Adipose tissue (tissue), 3 donors: ENCODE data around the gene BHLHE23. TPM values are rescaled to one million over a fixed set of nuclear protein-coding genes. Genes with fewer than 3 reads are reported as not detected.

Source experiments
- H3K27ac ChIP-seq: one replicate; pipeline ENCODE4 v1.5.1; 2013; ENCODE audit warnings: low read depth, low read length
- WGBS, 3 donors: extraction: QIAGEN DNeasy Blood & Tissue Kit; methylation state at CpG; one replicate each; pipeline ENCODE4 v1.1.7; 2013; 5-methylcytosine and 5-hydroxymethylcytosine counted together
- polyA plus RNA-seq, 3 donors: library from polyadenylated mRNA; stranded (reverse); fragments of 200-250 nt; gene quantifications; one replicate each; pipeline ENCODE4 v1.2.3, GENCODE V29; 2013
- donor health status: healthy with polysubstance abuse.
- donor health status: Bipolar disorder and iron deficiency.
- donor health status: healthy.

Gene BHLHE23
- polyA plus RNA-seq, 3 donors, result not detected

- 65 to 71% (median 66%) methylated on average over 21 of the region's 22 CpGs for WGBS, 3 donors
Measured at GRCh38 chr20:63015662-63016361, 9.0 kb upstream of the BHLHE23 start.

GRCh38 chr20:63015147-63015661 is 8.4 kb upstream of the BHLHE23 start:
- no peak overlapping the region for H3K27ac ChIP-seq
- 46 to 51% (median 50%) methylated on average over 15 of the region's 15 CpGs for WGBS, 3 donors

More at GRCh38 chr20:63015662-63016361, 9.0 kb upstream of the BHLHE23 start:
- H3K27ac ChIP-seq, result no peak overlapping the region

GRCh38 chr20:63014710-63015109 is 7.9 kb upstream of the BHLHE23 start:
- no peak overlapping the region for H3K27ac ChIP-seq
- 8 to 13% (median 10%) methylated on average over 11 of the region's 11 CpGs for WGBS, 3 donors

- 18 to 23% (median 19%) methylated on average over 12 of the region's 12 CpGs for WGBS, 3 donors
- H3K27ac ChIP-seq, result no peak overlapping the region
Measured at GRCh38 chr20:63014287-63014686, 7.5 kb upstream of the BHLHE23 start.

GRCh38 chr20:63013207-63013606 is 6.4 kb upstream of the BHLHE23 start:
- H3K27ac ChIP-seq, result no peak overlapping the region

- 34 to 62% (median 59%) methylated on average over 3 of the region's 3 CpGs for WGBS, 3 donors
Measured at GRCh38 chr20:63011798-63012197, 5.0 kb upstream of the BHLHE23 start.

GRCh38 chr20:63009988-63010769 is 3.4 kb upstream of the BHLHE23 start:
- no peak overlapping the region for H3K27ac ChIP-seq
- 8 to 9% (median 8%) methylated on average over 30 of the region's 30 CpGs for WGBS, 3 donors

More at GRCh38 chr20:63011798-63012197, 5.0 kb upstream of the BHLHE23 start:
- H3K27ac ChIP-seq, result no peak overlapping the region

GRCh38 chr20:63009045-63009961 is 2.5 kb upstream of the BHLHE23 start:
- 4 to 7% (median 5%) methylated on average over 54 of the region's 54 CpGs for WGBS, 3 donors
- H3K27ac ChIP-seq, result no peak overlapping the region

GRCh38 chr20:63008541-63009044 is 1.8 kb upstream of the BHLHE23 start:
- WGBS, 3 donors, result 7 to 8% (median 7%) methylated on average over 20 to 21 of the region's 21 CpGs
- H3K27ac ChIP-seq, result no peak overlapping the region

GRCh38 chr20:63007646-63008488 is 1.1 kb upstream of the BHLHE23 start:
- WGBS, 3 donors, result 11 to 15% (median 12%) methylated on average over 45 to 46 of the region's 46 CpGs
- no peak overlapping the region for H3K27ac ChIP-seq

GRCh38 chr20:63007360-63007645 is 539 bp upstream of the BHLHE23 start:
- 2 to 3% (median 3%) methylated on average over 22 to 24 of the region's 24 CpGs for WGBS, 3 donors
- H3K27ac ChIP-seq, result no peak overlapping the region

GRCh38 chr20:63005862-63006539 is 763 bp downstream of the BHLHE23 start:
- 2 to 4% (median 3%) methylated on average over 63 to 90 of the region's 90 CpGs for WGBS, 3 donors
- H3K27ac ChIP-seq, result no peak overlapping the region

- no peak overlapping the region for H3K27ac ChIP-seq
- WGBS, 3 donors, result 3 to 5% (median 3%) methylated on average over 43 of the region's 43 CpGs
Measured at GRCh38 chr20:63005365-63005861, 1.4 kb downstream of the BHLHE23 start.

GRCh38 chr20:63004607-63005364 is 2.0 kb downstream of the BHLHE23 start:
- no peak overlapping the region for H3K27ac ChIP-seq
- 3 to 6% (median 4%) methylated on average over 38 to 53 of the region's 53 CpGs for WGBS, 3 donors

- 13 to 30% (median 22%) methylated on average over 13 of the region's 13 CpGs for WGBS, 3 donors
Measured at GRCh38 chr20:63003546-63003945, 3.2 kb downstream of the BHLHE23 start.

GRCh38 chr20:63002511-63002910 is 4.3 kb downstream of the BHLHE23 start:
- WGBS, 3 donors, result 71 to 80% (median 80%) methylated on average over 11 of the region's 11 CpGs
- no peak overlapping the region for H3K27ac ChIP-seq

More at GRCh38 chr20:63003546-63003945, 3.2 kb downstream of the BHLHE23 start:
- no peak overlapping the region for H3K27ac ChIP-seq
